ENCODE measurements around the gene EOGT.
A peak's percentile ranks its signal among the peaks of the same experiment; 100 is the strongest.

DNA sequence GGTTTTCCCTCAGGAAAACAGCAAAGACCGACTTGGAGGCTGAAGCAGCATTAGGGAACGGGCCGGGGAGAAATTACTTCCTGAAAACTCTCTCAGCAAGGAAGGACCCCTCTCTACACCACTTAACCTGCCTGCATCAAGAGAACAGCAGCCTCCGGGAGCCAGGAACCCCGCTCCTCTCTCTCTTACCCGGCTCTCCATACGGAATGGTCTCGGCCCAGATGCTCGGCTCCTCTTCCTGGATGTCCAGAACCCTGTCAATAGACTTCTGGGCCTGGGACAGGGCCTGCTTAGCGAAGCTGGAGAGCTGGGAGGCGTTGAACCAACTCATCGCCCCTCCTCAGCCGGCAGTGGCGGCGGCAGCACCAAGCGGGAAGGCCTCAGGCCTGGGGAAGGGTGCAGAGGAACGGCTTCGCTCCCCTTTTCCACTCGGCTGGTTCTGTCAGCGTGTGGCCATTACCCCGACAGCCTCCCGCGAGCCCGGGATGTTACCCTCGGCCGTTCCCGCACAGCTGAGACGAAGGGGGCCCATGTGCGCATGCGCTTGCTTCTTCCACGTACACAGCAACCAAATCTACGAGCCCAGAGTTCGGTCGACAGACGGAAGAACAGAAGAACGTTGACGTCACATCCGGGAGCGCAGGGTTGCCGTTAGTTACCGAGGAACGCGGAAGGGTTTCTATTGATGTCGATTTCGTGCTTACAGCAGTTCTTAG, 38.4 kb upstream of the EOGT start, which contains the start of gene TMF1:
- TF ChIP-seq POLR2A (IDR thresholded peaks at IDR 0.05; ENCODE audit: low read length), result peak; percentile 93
- TF ChIP-seq GATA1 (IDR thresholded peaks at IDR 0.05; ENCODE audit: low read depth, low read length), result no peak
